ENCODE results near the gene RPH3AL. TPM values are rescaled to one million over a fixed set of nuclear protein-coding genes. Genes with fewer than 3 reads are reported as not detected.
"Not testable (repeated sequence)": the region's sequence is repeated elsewhere in the genome, so short reads cannot be mapped to it uniquely, and the experiment has no call there.

Gene RPH3AL
- polyA plus RNA-seq, 3 donors, result 0.71 to 1.9 (median 1.5) TPM

- H3K4me1 ChIP-seq (ENCODE audit: control insufficient read depth in 1 of 2, insufficient read depth in 2 of 2, low read length in 2 of 2); H3K36me3 Mint-ChIP-seq; H3K9me3 ChIP-seq (replicated peaks in 1 of 2; ENCODE audit: control insufficient read depth in 1 of 2, insufficient read depth in 1 of 2, low read length in 2 of 2); H3K4me3 Mint-ChIP-seq; H3K27me3 ChIP-seq (ENCODE audit: control insufficient read depth in 2 of 2, insufficient read depth in 2 of 2, low read length in 2 of 2); H3K27ac ChIP-seq (ENCODE audit: low read depth in 1 of 2, low read length in 2 of 2); H3K79me2 ChIP-seq (ENCODE audit: insufficient read depth, low read length); H3K4me1 Mint-ChIP-seq; H3K36me3 ChIP-seq (replicated peaks in 1 of 2; ENCODE audit: control insufficient read depth in 1 of 2, insufficient read depth in 2 of 2, low read length in 2 of 2); H4K20me1 ChIP-seq (ENCODE audit: insufficient read depth, low read length); H3K27ac Mint-ChIP-seq; H2AFZ ChIP-seq (ENCODE audit: insufficient read depth, low read depth, low read length, poor library complexity, severe bottlenecking); intact Hi-C loops (cut with micrococcal nuclease); H3K4me3 ChIP-seq (replicated peaks in 1 of 3; ENCODE audit: low read depth in 2 of 3, low read length in 3 of 3); DNase-seq; H3K4me2 ChIP-seq (replicated peaks; ENCODE audit: extremely low read depth, low read length, poor library complexity, severe bottlenecking); H3K9ac ChIP-seq (ENCODE audit: insufficient read depth, low read length, poor library complexity, severe bottlenecking): not testable (repeated sequence)
- Mint-ChIP-seq H3K27me3 (ENCODE audit: low read depth in 3 of 3) (peaks cover 3 to 25% (median 10%) of the 10 kb centered on the region in 3 donors), H3K9me3 (peaks cover 0 to 12% (median 3%) of the 10 kb centered on the region in 7 donors)
- 100% methylated on average over 1 of the region's 16 CpGs for WGBS (ENCODE audit: insufficient coverage)
Observed at GRCh38 chr17:201257-201656, 151.3 kb downstream of the RPH3AL start.

- no peak overlapping the region for H3K4me3 Mint-ChIP-seq
- Histone ChIP-seq H3K27ac (ENCODE audit: low read depth in 1 of 2, low read length in 2 of 2) (no peak overlapping the region), H2AFZ (ENCODE audit: insufficient read depth, low read depth, low read length, poor library complexity, severe bottlenecking) (no peak overlapping the region), H4K20me1 (ENCODE audit: insufficient read depth, low read length) (no peaks in the 10 kb centered on the region), H3K36me3 (replicated peaks in 1 of 2; ENCODE audit: control insufficient read depth in 1 of 2, insufficient read depth in 2 of 2, low read length in 2 of 2) (no peaks in the 10 kb centered on the region), H3K27me3 (ENCODE audit: control insufficient read depth in 2 of 2, insufficient read depth in 2 of 2, low read length in 2 of 2) (no peaks in the 10 kb centered on the region), H3K9me3 (replicated peaks in 1 of 2; ENCODE audit: control insufficient read depth in 1 of 2, insufficient read depth in 1 of 2, low read length in 2 of 2) (peaks cover 0 to 8% of the 10 kb centered on the region in 2 donors), H3K9ac (ENCODE audit: insufficient read depth, low read length, poor library complexity, severe bottlenecking) (no peak overlapping the region), H3K4me1 (ENCODE audit: control insufficient read depth in 1 of 2, insufficient read depth in 2 of 2, low read length in 2 of 2) (no peaks in the 10 kb centered on the region), H3K4me3 (replicated peaks in 1 of 3; ENCODE audit: low read depth in 2 of 3, low read length in 3 of 3) (no peak overlapping the region), H3K4me2 (replicated peaks; ENCODE audit: extremely low read depth, low read length, poor library complexity, severe bottlenecking) (no peak overlapping the region), H3K79me2 (ENCODE audit: insufficient read depth, low read length) (no peaks in the 10 kb centered on the region)
- no peaks in the 10 kb centered on the region for H3K36me3 Mint-ChIP-seq
- no peak overlapping the region for H3K27ac Mint-ChIP-seq
- WGBS (ENCODE audit: insufficient coverage), result 87% methylated on average over 3 of the region's 10 CpGs
- peaks cover 2% of the 10 kb centered on the region for H3K4me1 Mint-ChIP-seq
- intact Hi-C loops (cut with micrococcal nuclease), result no loop called here
- no peak for TF ChIP-seq CTCF (IDR thresholded peaks at IDR 0.05)
- H3K9me3 Mint-ChIP-seq, result peaks cover 0 to 10% (median 0%) of the 10 kb centered on the region in 7 donors
- no peak for DNase-seq
- H3K27me3 Mint-ChIP-seq (ENCODE audit: low read depth in 3 of 3), result peaks cover 3 to 25% (median 8%) of the 10 kb centered on the region in 3 donors
Observed at GRCh38 chr17:200586-200985, 152.0 kb downstream of the RPH3AL start.
